GM19240 (cell line): ENCODE results near the gene RPL22.
"Not testable (repeated sequence)": the region's sequence is repeated elsewhere in the genome, so short reads cannot be mapped to it uniquely, and the experiment has no call there.

Experiments
- DNase-seq: peaks from one replicate; pipeline ENCODE4 v3.0.0; 2011; ENCODE audit warnings: low spot score; ENCODE audit not compliant: insufficient read length

Gene RPL22

GRCh38 chr1:6234502-6235295 lies 35.3 kb upstream of the RPL22 start:
- no peak for DNase-seq

DNA sequence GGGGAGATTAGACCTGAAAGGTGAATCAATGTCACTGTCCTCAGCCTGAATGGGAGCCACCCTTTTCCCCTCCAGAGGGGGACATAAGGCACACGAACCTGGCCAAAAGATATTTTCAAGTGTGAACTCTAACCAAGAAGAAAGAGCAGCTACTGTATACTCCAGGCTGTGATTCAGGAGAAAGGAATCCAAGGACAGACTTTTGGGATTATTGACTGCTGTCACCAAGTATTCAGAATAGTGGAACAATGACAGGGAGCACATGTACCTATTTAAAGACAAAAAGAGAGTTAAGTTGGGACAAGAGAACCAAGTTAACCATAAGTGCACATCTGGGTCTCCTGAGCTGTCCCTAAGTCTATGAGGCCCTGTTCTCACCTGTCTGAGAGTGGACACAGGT lies 34.0 kb upstream of the RPL22 start:
- no peak for DNase-seq

GRCh38 chr1:6225651-6226050 lies 26.3 kb upstream of the RPL22 start:
- no peak for DNase-seq

DNA sequence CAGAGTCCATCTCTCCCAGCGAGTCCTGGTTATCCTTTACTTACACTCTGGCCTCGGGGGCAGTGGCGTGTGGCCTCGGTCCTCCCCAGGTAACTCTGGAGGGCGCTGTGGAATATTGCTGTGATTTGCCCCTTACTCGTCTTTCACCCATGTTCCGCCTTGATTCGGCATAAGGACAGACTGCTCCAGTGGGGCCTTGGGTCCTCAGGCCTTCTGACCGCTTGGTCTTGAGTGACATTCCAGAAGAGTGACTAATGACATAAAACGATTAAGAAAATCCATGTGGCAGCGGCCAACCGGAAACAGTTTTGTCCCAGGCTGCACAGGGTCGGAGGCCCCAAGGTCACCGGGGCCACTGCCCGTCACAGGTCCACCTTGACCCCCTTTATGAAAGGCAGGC lies 25.3 kb upstream of the RPL22 start:
- no peak for DNase-seq

DNA sequence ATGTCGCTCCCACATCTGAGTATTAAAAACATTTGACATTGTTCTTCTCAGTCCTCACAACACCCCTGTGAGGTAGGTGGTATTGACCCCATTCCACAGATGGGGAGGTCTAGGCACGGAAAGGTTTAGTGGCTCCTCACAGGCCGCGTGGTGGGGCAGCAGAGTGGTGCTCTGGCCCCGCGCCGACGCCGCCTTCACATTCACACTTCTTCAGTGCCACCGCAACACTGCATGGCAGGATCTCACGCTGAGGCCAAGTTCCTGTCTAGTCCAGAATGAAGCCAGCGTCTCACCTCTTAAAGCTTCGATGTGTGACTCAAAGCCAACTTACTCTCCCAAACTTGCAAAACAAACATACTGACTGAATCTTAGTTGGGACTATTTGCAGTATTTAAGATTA lies 24.2 kb upstream of the RPL22 start:
- no peak for DNase-seq

DNA sequence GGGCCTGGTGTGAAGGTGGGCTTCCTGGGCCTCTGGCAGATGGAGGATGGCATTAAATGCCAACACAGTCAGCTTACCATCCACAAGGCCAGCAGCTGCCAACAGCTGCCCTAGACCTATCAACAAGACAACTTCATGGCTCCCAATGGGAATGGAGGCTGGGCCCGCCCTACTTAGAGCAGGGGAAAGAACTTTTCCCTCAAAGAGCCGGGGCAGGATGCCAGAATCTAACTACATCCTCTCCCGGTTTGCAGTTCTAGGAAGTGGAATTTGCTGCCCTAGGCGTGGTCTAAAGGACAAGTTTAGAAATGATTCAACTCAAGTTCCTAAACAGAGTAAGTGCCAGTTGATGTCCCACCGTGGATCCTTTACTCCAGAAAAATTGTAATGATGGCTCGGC lies 23.2 kb upstream of the RPL22 start:
- DNase-seq: no peak

DNA sequence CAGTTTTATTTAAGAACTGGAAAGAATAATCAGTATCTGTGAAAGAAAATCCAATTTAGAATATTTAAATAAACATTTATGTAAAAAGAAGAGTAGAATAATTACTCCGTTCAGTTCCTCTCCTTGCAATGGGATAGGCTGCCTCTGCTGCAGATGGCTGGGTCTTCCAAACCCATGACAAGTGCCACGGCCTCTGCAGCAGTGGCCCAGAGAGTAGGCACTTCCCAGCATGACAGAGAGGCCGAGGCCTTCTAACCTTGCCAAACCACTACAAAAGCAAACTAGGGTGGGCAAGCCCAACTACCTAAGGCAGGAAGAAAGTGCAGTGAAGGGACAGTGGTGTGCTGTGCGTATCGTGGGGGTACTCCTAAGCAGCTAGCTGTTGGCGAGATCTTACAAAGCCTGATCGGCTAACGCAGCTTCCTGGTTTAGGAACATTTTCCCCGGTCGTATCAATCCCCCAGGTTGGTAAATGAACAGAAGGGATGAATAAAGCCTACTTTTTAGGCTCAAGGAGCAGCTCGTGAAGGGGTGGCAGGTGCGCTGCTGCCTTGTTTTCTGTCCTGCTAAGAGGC lies 21.9 kb upstream of the RPL22 start:
- no peak for DNase-seq

- DNase-seq: no peak
Observed at GRCh38 chr1:6220236-6220635, 20.8 kb upstream of the RPL22 start.

GRCh38 chr1:6219641-6220040 lies 20.2 kb upstream of the RPL22 start:
- not testable (repeated sequence) for DNase-seq

- no peak for DNase-seq
Observed at GRCh38 chr1:6218375-6219164, 19.2 kb upstream of the RPL22 start.

GRCh38 chr1:6212193-6212959 lies 13.0 kb upstream of the RPL22 start:
- DNase-seq: no peak

GRCh38 chr1:6211731-6212130 lies 12.3 kb upstream of the RPL22 start:
- DNase-seq: no peak

DNA sequence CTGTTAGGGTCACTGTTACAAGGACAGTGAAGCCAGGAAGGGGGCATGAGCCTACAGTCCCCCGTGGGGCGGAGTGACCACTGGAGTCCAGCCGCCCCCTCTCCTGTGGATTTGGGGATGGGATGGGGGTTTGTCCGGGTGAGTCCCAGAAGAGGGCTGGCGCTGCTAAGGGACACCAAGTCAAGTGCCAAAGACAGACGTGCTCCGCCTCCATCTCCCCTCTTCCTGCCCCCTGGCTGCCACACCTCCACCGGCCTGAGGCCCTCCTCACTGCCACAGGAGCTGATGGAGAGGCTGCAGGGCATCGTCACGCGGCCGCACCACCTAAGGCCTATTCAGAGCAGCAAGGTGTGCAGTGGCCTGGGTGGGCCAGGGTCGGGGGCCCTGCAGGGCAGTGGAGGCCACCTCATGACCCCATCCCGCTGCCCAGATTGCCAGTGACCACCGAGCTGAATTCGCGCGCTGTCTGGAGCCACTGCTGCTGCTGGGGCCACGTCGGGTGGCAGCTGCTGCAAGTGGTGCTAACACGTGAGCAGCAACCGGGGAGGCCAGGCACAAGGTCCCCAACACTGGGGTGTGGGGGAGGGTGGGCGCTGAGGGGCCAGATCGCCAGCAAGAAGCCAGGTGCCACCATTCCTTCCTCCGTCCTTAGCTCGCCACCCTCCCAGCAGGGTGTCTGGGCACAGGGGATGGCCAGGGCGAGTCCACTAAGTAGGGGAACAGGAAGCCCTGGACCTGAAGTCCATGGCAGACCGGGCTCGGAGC lies 11.4 kb upstream of the RPL22 start:
- DNase-seq: no peak

GRCh38 chr1:6209661-6210580 lies 10.5 kb upstream of the RPL22 start:
- no peak for DNase-seq

DNA sequence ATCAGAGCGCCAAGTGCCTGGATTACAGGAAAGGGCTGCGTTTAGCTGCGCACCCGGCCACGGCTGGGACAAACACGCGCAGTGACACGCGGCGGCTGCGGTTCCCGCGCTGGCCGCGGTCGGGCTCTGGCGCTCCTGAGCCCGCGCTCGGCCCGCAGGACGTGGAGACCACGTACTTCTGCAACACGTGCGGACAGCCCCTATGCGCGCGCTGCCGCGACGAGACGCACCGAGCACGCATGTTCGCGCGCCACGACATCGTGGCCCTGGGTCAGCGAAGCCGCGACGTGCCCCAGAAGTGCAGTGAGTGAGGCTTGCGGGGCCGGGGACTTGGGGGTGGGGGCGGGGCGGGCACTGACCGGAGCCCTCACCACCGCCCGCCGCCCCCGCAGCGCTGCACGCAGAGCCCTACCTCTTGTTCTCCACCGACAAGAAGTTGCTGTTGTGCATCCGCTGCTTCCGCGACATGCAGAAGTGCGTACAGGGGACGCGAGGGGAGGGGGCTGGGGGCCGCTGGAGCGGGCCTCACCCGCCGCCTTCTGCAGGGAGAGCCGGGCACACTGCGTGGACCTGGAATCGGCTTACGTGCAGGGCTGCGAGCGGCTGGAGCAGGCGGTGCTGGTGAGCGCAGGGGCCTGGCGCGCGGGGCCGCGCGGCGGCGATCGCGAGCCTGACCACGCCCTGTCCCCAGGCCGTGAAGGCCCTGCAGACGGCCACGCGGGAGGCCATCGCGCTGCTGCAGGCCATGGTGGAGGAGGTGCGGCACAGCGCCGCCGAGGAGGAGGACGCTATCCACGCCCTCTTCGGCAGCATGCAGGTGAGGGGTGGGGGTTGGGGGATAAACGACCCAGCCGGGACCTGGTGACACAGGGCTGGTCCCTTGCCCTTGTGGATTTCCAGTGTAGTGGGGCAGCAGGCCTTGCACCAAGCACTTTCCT lies 9.6 kb upstream of the RPL22 start:
- no peak for DNase-seq

DNA sequence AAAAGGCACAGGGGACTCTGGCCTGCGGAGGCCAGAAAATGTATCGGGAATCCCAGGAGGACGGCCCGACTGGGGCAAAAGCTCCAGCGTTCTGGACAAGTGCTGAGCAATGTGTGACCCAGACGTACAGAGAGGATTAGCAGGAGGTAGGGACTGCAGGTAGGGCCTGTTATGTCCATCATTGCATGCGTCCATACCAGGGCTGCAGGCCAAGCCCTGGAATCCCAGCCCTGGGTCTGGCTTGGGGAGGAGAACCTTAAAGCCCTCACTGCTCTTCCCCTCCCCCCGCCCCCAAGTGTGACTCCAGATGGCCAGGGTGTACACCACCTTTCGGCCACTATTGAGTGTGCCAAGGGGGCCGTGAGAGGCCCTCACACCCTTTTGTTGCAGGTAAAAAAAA lies 8.5 kb upstream of the RPL22 start:
- DNase-seq: no peak

DNA sequence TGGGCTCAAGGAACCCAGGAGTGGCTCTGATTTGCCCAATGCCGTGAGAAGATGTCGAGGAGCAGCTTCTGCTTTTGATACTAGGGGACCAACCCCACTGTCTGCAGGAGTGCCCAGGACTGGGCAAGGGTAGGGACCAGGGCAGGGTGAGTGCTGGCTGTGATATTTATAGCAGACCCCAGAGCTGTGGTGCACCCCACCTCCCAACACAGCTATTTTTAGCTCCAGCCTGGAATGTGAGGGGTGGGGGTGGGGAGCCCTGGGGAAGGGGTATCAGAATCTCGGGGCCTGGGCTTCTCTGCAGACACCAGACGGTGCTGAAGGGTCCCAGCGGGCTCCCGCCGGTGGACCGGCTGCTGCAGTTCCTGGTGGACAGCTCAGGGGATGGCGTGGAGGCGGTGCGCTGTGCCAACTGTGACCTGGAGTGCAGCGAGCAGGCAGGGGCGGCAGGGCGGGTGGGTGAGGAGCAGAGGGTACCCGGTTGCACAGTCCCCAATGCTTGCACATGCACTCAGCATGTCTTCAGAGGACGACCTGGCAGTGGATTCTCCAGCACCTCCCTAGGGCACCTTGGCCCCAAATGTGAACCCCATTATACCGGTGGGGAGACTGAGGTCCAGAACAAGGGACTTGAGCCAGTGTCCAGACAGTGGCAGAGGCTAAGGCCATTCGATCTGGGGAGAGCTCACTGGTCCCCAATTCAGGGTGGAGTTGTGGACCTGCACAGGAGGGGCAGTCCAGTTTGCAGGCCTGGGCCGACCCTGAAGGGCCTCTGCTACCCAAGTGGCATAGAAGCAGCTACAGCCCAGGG lies 7.9 kb upstream of the RPL22 start:
- no peak for DNase-seq

GRCh38 chr1:6206520-6206855 lies 7.1 kb upstream of the RPL22 start:
- DNase-seq: no peak
